Caco-2 (cell line): ENCODE measurements around the gene TNS3. TPM values are rescaled to one million over a fixed set of nuclear protein-coding genes. Genes with fewer than 3 reads are reported as not detected.

Experiments used
- BruUV-seq: library from RNA; stranded (reverse); fragments of 400-500 nt; replicated peaks from 2 replicates; lab custom pipeline; 2021; lab: Mats Ljungman, UMichigan
- CTCF ChIA-PET: fragments of 300-600 bp; sonication (Branson Sonifier 250); formaldehyde crosslinking; loops from one replicate; lab custom pipeline; 2022; ENCODE audit warnings: antibody characterized with exemption; lab: Charles Lee
- POLR2A ChIA-PET: fragments of 300-600 bp; sonication (Branson Sonifier 250); formaldehyde crosslinking; loops from one replicate; lab custom pipeline; 2022; ENCODE audit warnings: antibody characterized with exemption; lab: Charles Lee
- DNase-seq, 2 experiments: peaks; one replicate each; pipeline versions ENCODE4 v3.0.0 to v3.0.0-alpha.2; 2020 to 2022
- H3K27me3 ChIP-seq: replicated peaks from 2 replicates; pipeline ENCODE4 v1.6.0; 2011; ENCODE audit warnings: low read length; ENCODE audit not compliant: control insufficient read depth, insufficient read depth
- H3K36me3 ChIP-seq: 2 replicates; pipeline ENCODE4 v1.5.1; 2011; ENCODE audit warnings: low read length; ENCODE audit not compliant: control insufficient read depth, insufficient read depth
- H3K4me1 ChIP-seq: fragments of 250-450 bp; sonication (Bioruptor Pico); 2 replicates; pipeline ENCODE4 v1.5.1; 2020; ENCODE audit warnings: mild to moderate bottlenecking
- H3K4me3 ChIP-seq: 2 replicates; pipeline ENCODE4 v1.5.1; 2011; ENCODE audit warnings: low read depth, mild to moderate bottlenecking, control low read depth, low read length
- H3K9me3 ChIP-seq: fragments of 250-450 bp; sonication (Bioruptor Pico); 2 replicates; pipeline ENCODE4 v1.5.1; 2020; ENCODE audit warnings: mild to moderate bottlenecking, moderate library complexity
- H3K27ac Mint-ChIP-seq: one replicate; pipeline ENCODE4 v1.8.0; 2022; ENCODE audit warnings: mixed read lengths; ENCODE audit not compliant: unreplicated experiment
- H3K27me3 Mint-ChIP-seq: one replicate; pipeline ENCODE4 v1.8.0; 2022; ENCODE audit warnings: mixed read lengths; ENCODE audit not compliant: insufficient read depth, unreplicated experiment
- H3K36me3 Mint-ChIP-seq: one replicate; pipeline ENCODE4 v1.8.0; 2022; ENCODE audit warnings: mild to moderate bottlenecking, mixed read lengths; ENCODE audit not compliant: insufficient read depth, unreplicated experiment
- H3K4me1 Mint-ChIP-seq: one replicate; pipeline ENCODE4 v1.8.0; 2022; ENCODE audit warnings: low read depth, mixed read lengths; ENCODE audit not compliant: unreplicated experiment
- H3K4me3 Mint-ChIP-seq: one replicate; pipeline ENCODE4 v1.8.0; 2022; ENCODE audit warnings: mild to moderate bottlenecking, moderate library complexity, mixed read lengths; ENCODE audit not compliant: unreplicated experiment
- H3K9me3 Mint-ChIP-seq: one replicate; pipeline ENCODE4 v1.8.0; 2022; ENCODE audit warnings: mixed read lengths; ENCODE audit not compliant: unreplicated experiment
- CTCF ChIP-seq, 2 experiments: fragments of 200-600 bp in 1 of 2; IDR thresholded peaks; 1 replicate in 1 of 2; 2 replicates in 1 of 2; pipeline versions ENCODE4 v1.5.1 to v1.8.0; 2011 to 2022; ENCODE audit warnings: antibody characterized with exemption in 1 of 2, control low read depth in 1 of 2, inconsistent platforms in 1 of 2, low read depth in 1 of 2, low read length in 1 of 2, mild to moderate bottlenecking in 1 of 2, moderate library complexity in 1 of 2; ENCODE audit not compliant: insufficient read depth in 1 of 2, severe bottlenecking in 1 of 2, unreplicated experiment in 1 of 2
- intact Hi-C: fragments of 100-400 bp; cut with micrococcal nuclease; formaldehyde crosslinking; loops from one replicate; pipeline ENCODE4 v1.10.0; 2022; ENCODE audit not compliant: unreplicated experiment
- total RNA-seq: library from RNA; stranded (reverse); gene quantifications from 2 replicates; pipeline ENCODE4 v1.2.3, GENCODE V29; 2022

The TNS3 gene
- total RNA-seq, 1 experiment from 2014 or later, result 263 TPM

- H3K4me3 Mint-ChIP-seq, result no peak overlapping the region
- H3K4me3 ChIP-seq, result no peak overlapping the region
- H3K27me3 Mint-ChIP-seq, result no peaks in the 10 kb centered on the region
- DNase-seq, result no peak
- no peaks in the 10 kb centered on the region for H3K27me3 ChIP-seq
- H3K36me3 ChIP-seq, result peaks cover 4% of the 10 kb centered on the region
- ChIA-PET POLR2A (no interaction called here), CTCF (interaction anchor here (1.3 kb wide), 1 partner anchor 88 kb away, joined by 7 read pairs; no protein-coding TSS in a partner anchor)
- no peak for TF ChIP-seq CTCF (IDR thresholded peaks at IDR 0.05; ENCODE audit: insufficient read depth in 1 of 2, low read depth in 1 of 2, low read length in 1 of 2, severe bottlenecking in 1 of 2, unreplicated experiment in 1 of 2)
- no TSS peak for BruUV-seq
- H3K4me1 ChIP-seq, result peaks cover 5% of the 10 kb centered on the region
- H3K9me3 Mint-ChIP-seq, result no peaks in the 10 kb centered on the region
- H3K9me3 ChIP-seq, result no peaks in the 10 kb centered on the region
- H3K4me1 Mint-ChIP-seq, result no peaks in the 10 kb centered on the region
- peak overlapping the region; percentile 42 for H3K27ac Mint-ChIP-seq
- peaks cover 14% of the 10 kb centered on the region for H3K36me3 Mint-ChIP-seq
- intact Hi-C loops, result no loop called here
Measured at GRCh38 chr7:47354071-47354470, 227.8 kb downstream of the TNS3 start.

- peaks cover 5% of the 10 kb centered on the region for H3K36me3 Mint-ChIP-seq
- H3K4me1 ChIP-seq, result peaks cover 5% of the 10 kb centered on the region; the same call in 1 of the 2 replicates
- no peaks in the 10 kb centered on the region for H3K27me3 ChIP-seq
- H3K9me3 Mint-ChIP-seq, result no peaks in the 10 kb centered on the region
- H3K4me3 Mint-ChIP-seq, result no peak overlapping the region
- CTCF ChIA-PET, result no interaction called here
- no peaks in the 10 kb centered on the region for H3K27me3 Mint-ChIP-seq
- intact Hi-C loops, result no loop called here
- H3K4me3 ChIP-seq, result no peak overlapping the region
- no peak for TF ChIP-seq CTCF (IDR thresholded peaks at IDR 0.05; ENCODE audit: insufficient read depth in 1 of 2, low read depth in 1 of 2, low read length in 1 of 2, severe bottlenecking in 1 of 2, unreplicated experiment in 1 of 2)
- DNase-seq, result no peak
- H3K27ac Mint-ChIP-seq, result no peak overlapping the region
- peaks cover 4% of the 10 kb centered on the region for H3K36me3 ChIP-seq
- no peaks in the 10 kb centered on the region for H3K9me3 ChIP-seq
- no TSS peak for BruUV-seq
- H3K4me1 Mint-ChIP-seq, result no peaks in the 10 kb centered on the region
- POLR2A ChIA-PET, result no interaction called here
Measured at GRCh38 chr7:47352394-47352968, 229.4 kb downstream of the TNS3 start.

GRCh38 chr7:47351233-47352154 is 230.4 kb downstream of the TNS3 start:
- H3K36me3 Mint-ChIP-seq, result no peaks in the 10 kb centered on the region
- no peak for DNase-seq
- ChIA-PET POLR2A (no interaction called here), CTCF (no interaction called here)
- H3K27me3 Mint-ChIP-seq, result no peaks in the 10 kb centered on the region
- intact Hi-C loops, result no loop called here
- H3K9me3 Mint-ChIP-seq, result no peaks in the 10 kb centered on the region
- H3K4me3 Mint-ChIP-seq, result no peak overlapping the region
- no peaks in the 10 kb centered on the region for H3K9me3 ChIP-seq
- no peak overlapping the region for H3K27ac Mint-ChIP-seq
- no TSS peak for BruUV-seq
- H3K4me1 ChIP-seq, result peaks cover 5% of the 10 kb centered on the region; the same call in 1 of the 2 replicates
- no peak overlapping the region for H3K4me3 ChIP-seq
- TF ChIP-seq CTCF (IDR thresholded peaks at IDR 0.05; ENCODE audit: insufficient read depth in 1 of 2, low read depth in 1 of 2, low read length in 1 of 2, severe bottlenecking in 1 of 2, unreplicated experiment in 1 of 2), result no peak
- H3K36me3 ChIP-seq, result peaks cover 4% of the 10 kb centered on the region
- no peaks in the 10 kb centered on the region for H3K27me3 ChIP-seq
- H3K4me1 Mint-ChIP-seq, result no peaks in the 10 kb centered on the region
